CD4-positive, CD25-positive, alpha-beta regulatory T cell (primary cell): ENCODE results near the gene FAM20A. TPM values are rescaled to one million over a fixed set of nuclear protein-coding genes. Genes with fewer than 3 reads are reported as not detected.
A peak's percentile ranks its signal among the peaks of the same experiment; 100 is the strongest.
"Not testable (repeated sequence)": the region's sequence is repeated elsewhere in the genome, so short reads cannot be mapped to it uniquely, and the experiment has no call there.

Experiments
- ATAC-seq, 2 donors: fragments of 150-1000 bp; cut with Tn5 transposase; one replicate each; pipeline ENCODE4 v1.10.0; 2021; ENCODE audit warnings: low read depth in 2 of 2, moderate number of reproducible peaks in 2 of 2, moderate library complexity in 1 of 2
- DNase-seq, 3 donors: peaks; one replicate each; pipeline versions ENCODE4 v3.0.0 to v3.0.0-alpha.2; 2012 to 2022; ENCODE audit warnings: mixed read lengths in 1 of 3
- H3K27ac ChIP-seq: one replicate; pipeline ENCODE4 v1.7.0; 2013; ENCODE audit warnings: mild to moderate bottlenecking, low read length; ENCODE audit not compliant: insufficient read depth, poor library complexity, severe bottlenecking
- H3K27me3 ChIP-seq: one replicate; pipeline ENCODE4 v1.7.0; 2013; ENCODE audit warnings: low read length; ENCODE audit not compliant: control insufficient read depth, insufficient read depth
- H3K36me3 ChIP-seq: one replicate; pipeline ENCODE4 v1.7.0; 2013; ENCODE audit warnings: mild to moderate bottlenecking, low read length, moderate library complexity; ENCODE audit not compliant: control insufficient read depth, insufficient read depth
- H3K4me1 ChIP-seq: 2 replicates; pipeline ENCODE4 v1.7.0; 2013; ENCODE audit warnings: mild to moderate bottlenecking, low read length; ENCODE audit not compliant: insufficient read depth, control insufficient read depth, poor library complexity, severe bottlenecking
- H3K4me3 ChIP-seq: one replicate; pipeline ENCODE4 v1.7.0; 2013; ENCODE audit warnings: low read depth, mild to moderate bottlenecking, low read length, moderate library complexity
- H3K9me3 ChIP-seq, 2 experiments: 1 replicate in 1 of 2; 2 replicates in 1 of 2; pipeline ENCODE4 v1.7.0; 2013; ENCODE audit warnings: low read length in 2 of 2, mild to moderate bottlenecking in 1 of 2, moderate library complexity in 1 of 2; ENCODE audit not compliant: control insufficient read depth in 2 of 2
- H3K27ac Mint-ChIP-seq, 3 donors: one replicate each; pipeline ENCODE4 v1.8.0; 2020 to 2022; ENCODE audit warnings: mild to moderate bottlenecking in 3 of 3, mixed read lengths in 3 of 3, moderate library complexity in 2 of 3
- H3K27me3 Mint-ChIP-seq: one replicate; pipeline ENCODE4 v1.8.0; 2022; ENCODE audit warnings: mild to moderate bottlenecking, mixed read lengths
- H3K36me3 Mint-ChIP-seq: one replicate; pipeline ENCODE4 v1.8.0; 2020; ENCODE audit warnings: mixed read lengths
- H3K4me1 Mint-ChIP-seq, 4 donors: one replicate each; pipeline ENCODE4 v1.8.0; 2020 to 2022; ENCODE audit warnings: mixed read lengths in 4 of 4, mild to moderate bottlenecking in 1 of 4
- H3K4me3 Mint-ChIP-seq, 4 donors: one replicate each; pipeline ENCODE4 v1.8.0; 2020 to 2022; ENCODE audit warnings: mild to moderate bottlenecking in 4 of 4, mixed read lengths in 4 of 4, moderate library complexity in 3 of 4
- H3K9me3 Mint-ChIP-seq, 7 donors: one replicate each; pipeline ENCODE4 v1.8.0; 2020 to 2022; ENCODE audit warnings: mixed read lengths in 7 of 7, mild to moderate bottlenecking in 3 of 7, moderate library complexity in 2 of 7
- polyA plus RNA-seq, 4 donors: library from polyadenylated mRNA; unstranded; fragments of 300-500 nt; fragmentation: Illumina TruSeq; gene quantifications; one replicate each; pipeline ENCODE4 v1.2.3, GENCODE V29; 2021
- total RNA-seq: library from RNA; stranded (reverse); gene quantifications from one replicate; pipeline ENCODE4 v1.2.3, GENCODE V29; 2022

FAM20A gene
- total and polyA plus RNA-seq, 5 donors from 2014 or later: 0.11 TPM; not detected in 4

DNA sequence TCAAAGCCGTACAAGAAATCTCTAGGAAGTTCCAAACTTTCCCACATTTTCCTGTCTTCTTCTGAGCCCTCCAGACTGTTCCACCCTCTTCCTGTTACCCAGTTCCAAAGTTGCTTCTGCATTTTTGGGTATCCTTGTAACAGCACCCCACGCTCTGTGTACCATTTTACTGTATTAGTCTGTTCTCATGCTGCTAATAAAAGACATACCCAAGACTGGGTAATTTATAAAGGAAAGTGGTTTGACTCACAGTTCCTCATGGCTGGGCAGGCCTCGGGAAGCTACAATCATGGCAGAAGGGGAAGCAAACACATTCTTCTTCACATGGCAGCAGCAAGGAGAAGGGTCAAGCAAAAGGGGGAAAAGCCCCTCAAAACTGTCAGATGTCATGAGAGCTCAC lies 82.1 kb downstream of the FAM20A start:
- H3K27me3 Mint-ChIP-seq, DNase-seq, H3K27ac Mint-ChIP-seq, ATAC-seq, H3K27ac ChIP-seq, H3K4me3 ChIP-seq, H3K27me3 ChIP-seq, H3K9me3 Mint-ChIP-seq, H3K9me3 ChIP-seq: not testable (repeated sequence)
- Mint-ChIP-seq H3K36me3 (peaks cover 50% of the 10 kb centered on the region), H3K4me3 (peak overlapping the region in 1 of 4 donors; percentile 39), H3K4me1 (peaks cover 39 to 75% (median 57%) of the 10 kb centered on the region in 4 donors)
- Histone ChIP-seq H3K36me3 (peaks cover 63% of the 10 kb centered on the region), H3K4me1 (peaks cover 17% of the 10 kb centered on the region)

DNA sequence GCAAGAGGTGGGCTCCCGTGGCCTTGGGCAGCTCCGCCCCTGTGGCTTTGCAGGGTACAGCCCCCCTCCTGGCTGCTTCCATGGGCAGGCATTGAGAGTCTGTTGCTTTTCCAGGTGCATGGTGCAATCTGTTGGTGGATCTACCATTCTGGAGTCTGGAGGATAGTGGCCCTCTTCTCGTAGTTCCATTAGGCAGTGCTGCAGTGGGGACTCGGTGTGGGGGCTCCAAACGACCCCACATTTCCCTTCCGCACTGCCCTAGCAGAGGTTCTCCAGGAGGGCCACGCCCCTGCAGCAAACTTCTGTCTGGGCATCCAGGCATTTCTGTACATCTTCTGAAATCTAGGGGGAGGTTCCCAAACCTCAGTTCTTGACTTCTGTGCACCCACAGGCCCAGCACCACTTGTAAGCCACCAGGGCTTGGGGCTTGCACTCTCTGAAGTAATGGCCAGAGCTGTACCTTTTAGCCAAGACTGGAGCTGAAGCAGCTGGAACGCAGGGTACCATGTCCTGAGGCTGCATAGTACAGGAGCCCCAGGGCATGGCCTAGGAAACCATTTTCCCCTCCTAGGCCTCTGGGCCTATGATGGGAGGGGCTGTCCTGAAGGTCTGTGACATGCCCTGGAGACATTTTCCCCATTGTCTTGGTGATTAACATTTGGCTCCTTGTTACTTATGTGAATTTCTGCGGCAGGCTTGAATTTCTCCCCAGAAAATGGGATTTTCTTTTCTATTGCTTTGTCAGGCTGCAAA lies 82.9 kb downstream of the FAM20A start:
- Histone ChIP-seq H3K36me3 (peaks cover 55% of the 10 kb centered on the region), H3K4me3 (no peak overlapping the region), H3K9me3 (no peaks in the 10 kb centered on the region), H3K27me3 (no peaks in the 10 kb centered on the region), H3K4me1 (peaks cover 25% of the 10 kb centered on the region), H3K27ac (no peak overlapping the region)
- no peak for ATAC-seq
- peak overlapping the region in 1 of 4 donors; percentile 90 for H3K4me3 Mint-ChIP-seq
- peaks cover 47 to 79% (median 63%) of the 10 kb centered on the region in 4 donors for H3K4me1 Mint-ChIP-seq
- H3K27me3 Mint-ChIP-seq: no peaks in the 10 kb centered on the region
- H3K9me3 Mint-ChIP-seq: no peaks in the 10 kb centered on the region
- no peak for DNase-seq
- H3K36me3 Mint-ChIP-seq: peaks cover 44% of the 10 kb centered on the region
- peak overlapping the region in 1 of 3 donors; percentile 20 for H3K27ac Mint-ChIP-seq

GRCh38 chr17:68517605-68518004 lies 83.6 kb downstream of the FAM20A start:
- not testable (repeated sequence) for H3K9me3 ChIP-seq, H3K4me3 ChIP-seq, H3K9me3 Mint-ChIP-seq, H3K27ac ChIP-seq, H3K27me3 Mint-ChIP-seq, DNase-seq, ATAC-seq, H3K27me3 ChIP-seq
- Mint-ChIP-seq H3K4me1 (peaks cover 45 to 78% (median 60%) of the 10 kb centered on the region in 4 donors), H3K4me3 (peak overlapping the region in 1 of 4 donors; percentile 2), H3K36me3 (peaks cover 43% of the 10 kb centered on the region), H3K27ac (peak overlapping the region in 1 of 3 donors; percentile 43)
- peaks cover 28% of the 10 kb centered on the region for H3K4me1 ChIP-seq
- H3K36me3 ChIP-seq: peaks cover 49% of the 10 kb centered on the region

- peaks cover 11% of the 10 kb centered on the region for H3K27me3 Mint-ChIP-seq
- H3K36me3 Mint-ChIP-seq: peaks cover 39% of the 10 kb centered on the region
- Histone ChIP-seq H3K27ac (no peak overlapping the region), H3K4me3 (no peak overlapping the region), H3K4me1 (peaks cover 28% of the 10 kb centered on the region), H3K36me3 (peaks cover 43% of the 10 kb centered on the region), H3K9me3 (no peaks in the 10 kb centered on the region), H3K27me3 (no peaks in the 10 kb centered on the region)
- DNase-seq (no peak), ATAC-seq (no peak)
- peaks cover 41 to 74% (median 55%) of the 10 kb centered on the region in 4 donors for H3K4me1 Mint-ChIP-seq
- no peaks in the 10 kb centered on the region for H3K9me3 Mint-ChIP-seq
- H3K4me3 Mint-ChIP-seq: peak overlapping the region in 1 of 4 donors; percentile 63
- peak overlapping the region in 1 of 3 donors; percentile 20 for H3K27ac Mint-ChIP-seq
Measured at GRCh38 chr17:68516732-68517131, 84.4 kb downstream of the FAM20A start.

DNA sequence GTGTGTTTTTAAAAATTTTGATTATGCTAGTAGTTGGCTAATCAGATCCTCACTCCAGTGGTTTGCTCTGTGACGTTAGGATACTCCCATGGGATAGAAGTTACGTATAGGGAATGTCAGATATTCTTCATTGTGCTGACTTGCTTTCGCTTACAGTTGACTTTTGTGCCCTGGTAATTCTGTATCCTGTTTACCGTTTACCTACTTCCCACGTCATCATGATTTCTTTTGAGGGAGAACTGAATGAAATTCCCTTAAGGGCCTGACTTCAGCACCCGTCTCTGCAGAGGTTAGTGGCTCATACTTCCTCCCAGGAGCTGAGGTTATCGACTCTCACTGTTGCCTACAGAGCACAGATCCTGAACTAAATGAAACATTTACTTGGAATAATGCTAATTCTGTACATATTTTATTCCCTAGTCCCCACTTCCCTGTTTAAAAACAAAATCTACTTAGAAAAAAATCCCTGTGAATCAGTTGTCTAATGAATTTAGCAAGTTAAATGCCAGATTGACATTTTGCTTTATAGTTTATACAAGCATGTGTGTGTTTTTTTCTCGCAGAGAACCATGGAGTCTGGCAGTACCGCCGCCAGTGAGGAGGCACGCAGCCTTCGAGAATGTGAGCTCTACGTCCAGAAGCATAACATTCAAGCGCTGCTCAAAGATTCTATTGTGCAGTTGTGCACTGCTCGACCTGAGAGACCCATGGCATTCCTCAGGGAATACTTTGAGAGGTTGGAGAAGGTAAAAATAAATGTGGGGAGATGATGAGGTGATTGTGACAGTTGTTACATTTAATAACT lies 86.1 kb downstream of the FAM20A start:
- peak overlapping the region; percentile 50 to 86 (median 54) for H3K27ac Mint-ChIP-seq
- Histone ChIP-seq H3K9me3 (no peaks in the 10 kb centered on the region), H3K4me3 (peak overlapping the region; percentile 94), H3K36me3 (peaks cover 42% of the 10 kb centered on the region), H3K27me3 (no peaks in the 10 kb centered on the region), H3K27ac (no peak overlapping the region), H3K4me1 (peaks cover 34% of the 10 kb centered on the region)
- no peaks in the 10 kb centered on the region for H3K9me3 Mint-ChIP-seq
- peaks cover 11% of the 10 kb centered on the region for H3K27me3 Mint-ChIP-seq
- no peak for DNase-seq
- no peak for ATAC-seq
- peaks cover 37% of the 10 kb centered on the region for H3K36me3 Mint-ChIP-seq
- peak overlapping the region; percentile 39 to 100 (median 99) for H3K4me3 Mint-ChIP-seq
- peaks cover 43 to 73% (median 58%) of the 10 kb centered on the region in 4 donors for H3K4me1 Mint-ChIP-seq

- Histone ChIP-seq H3K4me3 (peak overlapping the region; percentile 94), H3K36me3 (peaks cover 37% of the 10 kb centered on the region), H3K27me3 (no peaks in the 10 kb centered on the region), H3K27ac (no peak overlapping the region), H3K9me3 (no peaks in the 10 kb centered on the region), H3K4me1 (peaks cover 34% of the 10 kb centered on the region)
- no peaks in the 10 kb centered on the region for H3K9me3 Mint-ChIP-seq
- H3K36me3 Mint-ChIP-seq: peaks cover 32% of the 10 kb centered on the region
- DNase-seq (no peak), ATAC-seq (no peak)
- H3K4me3 Mint-ChIP-seq: peak overlapping the region; percentile 98 to 100 (median 100)
- peaks cover 11% of the 10 kb centered on the region for H3K27me3 Mint-ChIP-seq
- peaks cover 40 to 66% (median 52%) of the 10 kb centered on the region in 4 donors for H3K4me1 Mint-ChIP-seq
- H3K27ac Mint-ChIP-seq: peak overlapping the region in 2 of 3 donors; percentile 98 to 100
Measured at GRCh38 chr17:68513932-68514331, 87.2 kb downstream of the FAM20A start.

DNA sequence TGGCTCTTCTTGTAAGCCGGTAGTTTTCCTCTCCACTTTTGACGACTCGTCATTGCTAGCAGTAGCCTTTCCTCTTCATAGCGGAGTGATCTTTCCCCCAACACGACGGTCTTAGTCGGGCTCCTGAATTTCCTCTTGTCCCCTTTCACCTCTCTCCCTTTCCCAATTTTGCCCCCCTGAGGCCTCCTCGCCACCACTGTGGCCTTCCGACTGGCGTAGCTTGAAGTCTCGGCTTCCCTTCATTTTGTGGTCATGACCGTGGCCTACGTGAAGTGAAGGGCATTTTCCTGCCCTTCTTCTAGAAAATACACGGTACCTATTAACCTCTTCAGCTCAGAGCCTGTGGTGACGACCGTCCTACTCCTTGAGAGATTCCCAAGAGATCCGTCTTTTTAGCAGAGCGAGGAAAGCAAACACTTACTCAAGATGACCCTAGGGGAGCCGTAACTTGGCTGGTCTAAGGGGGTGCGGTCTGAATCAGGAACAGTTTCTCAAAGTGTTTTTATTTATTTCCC lies 88.2 kb downstream of the FAM20A start:
- Histone ChIP-seq H3K9me3 (no peaks in the 10 kb centered on the region), H3K4me1 (peaks cover 30% of the 10 kb centered on the region), H3K27me3 (no peaks in the 10 kb centered on the region), H3K27ac (peak overlapping the region; percentile 98), H3K36me3 (peaks cover 28% of the 10 kb centered on the region), H3K4me3 (peak overlapping the region; percentile 94)
- DNase-seq (peak in 1 of 3 donors; percentile 28), ATAC-seq (no peak)
- Mint-ChIP-seq H3K4me1 (peaks cover 36 to 62% (median 47%) of the 10 kb centered on the region in 4 donors), H3K27ac (peak overlapping the region; percentile 98 to 100 (median 100)), H3K4me3 (peak overlapping the region; percentile 98 to 100 (median 100)), H3K27me3 (peaks cover 11% of the 10 kb centered on the region), H3K9me3 (no peaks in the 10 kb centered on the region), H3K36me3 (peaks cover 28% of the 10 kb centered on the region)
